HCT116 (cell line): Measurements from ENCODE around the gene MSL3. TPM values are rescaled to one million over a fixed set of nuclear protein-coding genes. Genes with fewer than 3 reads are reported as not detected.

ENCODE experiments used
- ATAC-seq: fragments of 200-7000 bp; cut with Tn5 transposase; 2 replicates; pipeline ENCODE4 v1.9.1; 2020; ENCODE audit warnings: mild to moderate bottlenecking, moderate library complexity
- Bru-seq: library from RNA; stranded (reverse); fragments of 400-500 nt; gene quantifications from one replicate; lab custom pipeline; 2021; lab: Mats Ljungman, UMichigan
- BruChase-seq, 2 experiments: library from RNA; stranded (reverse); fragments of 400-500 nt; gene quantifications; one replicate each; lab custom pipeline; 2021; lab: Mats Ljungman, UMichigan
- BruUV-seq: library from RNA; stranded (reverse); fragments of 400-500 nt; replicated peaks from 2 replicates; lab custom pipeline; 2021; lab: Mats Ljungman, UMichigan
- CTCF ChIA-PET: fragments of 300-600 bp; sonication (Branson Sonifier 250); formaldehyde crosslinking; loops from one replicate; lab custom pipeline; 2021; ENCODE audit warnings: antibody characterized with exemption; lab: Charles Lee
- POLR2A ChIA-PET: fragments of 300-600, 350-600 bp; sonication (Branson Sonifier 250); formaldehyde crosslinking; loops from one replicate; lab custom pipeline; 2021; ENCODE audit warnings: antibody characterized with exemption; lab: Charles Lee
- RAD21 ChIA-PET, 2 experiments: fragments of 300-600 bp; sonication (Branson Sonifier 250); formaldehyde crosslinking; loops; one replicate each; lab custom pipeline; 2023; ENCODE audit warnings: low total read pairs in 2 of 2; ENCODE audit not compliant: uncharacterized antibody in 2 of 2, unreplicated experiment in 2 of 2, low non-redundant PET in 1 of 2; lab: Charles Lee
- DNase-seq: peaks from one replicate; pipeline ENCODE4 v3.0.0-alpha.2; 2010; ENCODE audit warnings: low read depth, low spot score
- H2AFZ ChIP-seq: fragments of 200-600 bp; shearing (Covaris generic), sonication (generic); 2 replicates; pipeline ENCODE4 v1.6.1; 2017; ENCODE audit warnings: low read depth, mixed run types, mixed read lengths, antibody characterized with exemption, low read length; ENCODE audit not compliant: poor library complexity, severe bottlenecking
- H3K27ac ChIP-seq: 2 replicates; pipeline ENCODE4 v1.5.1; 2012; ENCODE audit warnings: low read depth, low read length
- H3K27me3 ChIP-seq: fragments of 200-600 bp; sonication (generic); 2 replicates; pipeline ENCODE4 v1.6.1; 2016; ENCODE audit warnings: mixed run types, low read length, mixed read lengths; ENCODE audit not compliant: insufficient read depth
- H3K36me3 ChIP-seq, 2 experiments: fragments of 200-500 bp in 1 of 2; fragments of 200-600 bp in 1 of 2; sonication (Bioruptor generic) in 1 of 2; sonication (generic) in 1 of 2; 2 replicates each; pipeline versions ENCODE4 v1.5.1 to v1.6.1; 2014 to 2016; ENCODE audit warnings: low read length in 2 of 2, inconsistent platforms in 1 of 2, mixed read lengths in 1 of 2, mixed run types in 1 of 2; ENCODE audit not compliant: insufficient read depth in 2 of 2, control insufficient read depth in 1 of 2
- H3K4me1 ChIP-seq, 2 experiments: fragments of 200-600 bp in 1 of 2; sonication (generic) in 1 of 2; 2 replicates each; pipeline versions ENCODE4 v1.5.1 to v1.6.1; 2012 to 2017; ENCODE audit warnings: low read length in 2 of 2, inconsistent platforms in 1 of 2, mild to moderate bottlenecking in 1 of 2, mixed read lengths in 1 of 2, mixed run types in 1 of 2, moderate library complexity in 1 of 2; ENCODE audit not compliant: insufficient read depth in 2 of 2, control insufficient read depth in 1 of 2
- H3K4me2 ChIP-seq: fragments of 200-600 bp; sonication (generic); 2 replicates; pipeline ENCODE4 v1.6.1; 2017; ENCODE audit warnings: mixed run types, low read length, mixed read lengths
- H3K4me3 ChIP-seq, 2 experiments: fragments of 200-600 bp in 1 of 2; sonication (generic) in 1 of 2; replicated peaks in 1 of 2; 2 replicates each; pipeline ENCODE4 v1.5.1; 2011 to 2016; ENCODE audit warnings: low read length in 2 of 2, control low read depth in 1 of 2, low read depth in 1 of 2, mild to moderate bottlenecking in 1 of 2, mixed read lengths in 1 of 2, mixed run types in 1 of 2
- H3K79me2 ChIP-seq: fragments of 200-600 bp; sonication (generic); 2 replicates; pipeline ENCODE4 v1.6.1; 2017; ENCODE audit warnings: mild to moderate bottlenecking, mixed run types, low read length, moderate library complexity, mixed read lengths; ENCODE audit not compliant: insufficient read depth
- H3K9ac ChIP-seq: fragments of 200-600 bp; sonication (generic); 2 replicates; pipeline ENCODE4 v1.6.1; 2016; ENCODE audit warnings: low read length, mixed read lengths
- H3K9me2 ChIP-seq: fragments of 200-600 bp; sonication (generic), shearing (Covaris generic); 2 replicates; pipeline ENCODE4 v1.6.1; 2017; ENCODE audit warnings: mixed run types, mild to moderate bottlenecking, moderate library complexity; ENCODE audit not compliant: insufficient read depth
- H3K9me3 ChIP-seq, 2 experiments: fragments of 200-500 bp in 1 of 2; fragments of 200-600 bp in 1 of 2; sonication (Bioruptor generic) in 1 of 2; sonication (generic) in 1 of 2; 2 replicates each; pipeline ENCODE4 v1.6.1; 2014 to 2017; ENCODE audit warnings: low read length in 2 of 2, mixed read lengths in 2 of 2, inconsistent platforms in 1 of 2, low read depth in 1 of 2, mild to moderate bottlenecking in 1 of 2, mixed run types in 1 of 2, moderate library complexity in 1 of 2; ENCODE audit not compliant: control insufficient read depth in 1 of 2, insufficient read depth in 1 of 2
- H4K20me1 ChIP-seq: fragments of 200-600 bp; sonication (generic), shearing (Covaris generic); 2 replicates; pipeline ENCODE4 v1.6.1; 2017; ENCODE audit warnings: mixed run types, mild to moderate bottlenecking, moderate library complexity; ENCODE audit not compliant: insufficient read depth
- MAX ChIP-seq: IDR thresholded peaks from 2 replicates; pipeline ENCODE4 v1.6.1; 2012
- RAD21 ChIP-seq: IDR thresholded peaks from 2 replicates; pipeline ENCODE4 v1.6.1; 2012; ENCODE audit warnings: low read depth, mild to moderate bottlenecking
- REST ChIP-seq: IDR thresholded peaks from 2 replicates; pipeline ENCODE4 v1.6.1; 2012; ENCODE audit warnings: low read depth
- SIN3A ChIP-seq: IDR thresholded peaks from 2 replicates; pipeline ENCODE4 v1.6.1; 2012; ENCODE audit warnings: low read depth
- TCF7L2 ChIP-seq: IDR thresholded peaks from 2 replicates; pipeline ENCODE4 v1.7.0; 2011; ENCODE audit warnings: borderline replicate concordance, inconsistent platforms; ENCODE audit not compliant: insufficient read depth, insufficient read length; ENCODE audit errors: extremely low read depth
- ZBTB33 ChIP-seq: IDR thresholded peaks from 2 replicates; pipeline ENCODE4 v1.6.1; 2011; ENCODE audit warnings: mild to moderate bottlenecking, low read length, moderate library complexity; ENCODE audit not compliant: insufficient replicate concordance; ENCODE audit errors: extremely low read depth
- intact Hi-C: fragments of 100-400 bp; cut with micrococcal nuclease; formaldehyde crosslinking; loops from 2 replicates; pipeline ENCODE4 v1.10.0; 2022
- long read RNA-seq: library from polyadenylated mRNA; unstranded; transcript quantifications from one replicate; pipeline ENCODE4 v2.0.0, GENCODE V29; 2021; ENCODE audit not compliant: unreplicated experiment
- polyA plus RNA-seq: library from polyadenylated mRNA; unstranded; fragments of >200 nt; gene quantifications from 2 replicates; pipeline ENCODE4 v1.2.1, GENCODE V29; 2012; ENCODE audit warnings: missing spikeins
- total RNA-seq: library from RNA; stranded (reverse); gene quantifications from one replicate; pipeline ENCODE4 v1.2.1, GENCODE V29; 2021; ENCODE audit not compliant: unreplicated experiment

MSL3 gene
- total RNA-seq (12.0 TPM), Bru-seq, nascent RNA (percentile 50 among the genes with signal in this experiment), BruChase-seq, experiment 1, labeled RNA remaining after a 6-hour chase (percentile 65 among the genes with signal in this experiment), BruChase-seq, experiment 2, labeled RNA remaining after a 2-hour chase (percentile 60 among the genes with signal in this experiment)
- polyA plus RNA-seq = 4.4 and 5.7 TPM in 2 replicates
- long read RNA-seq, partial matches to known transcripts = 6 of 16 reads
- long read RNA-seq, other reads (novel, unspliced or antisense) = 4 of 16 reads

- Histone ChIP-seq H4K20me1 (no peaks in the 10 kb centered on the region), H3K9me2 (no peaks in the 10 kb centered on the region), H3K9ac (peak within 1 kb of the TSS; percentile 74), H3K27ac (peak within 1 kb of the TSS; percentile 44), H3K36me3 (no peaks in the 10 kb centered on the region), H3K4me1 (peaks cover 0 to 4% of the 10 kb centered on the region in 2 experiments; a peak in 1 of 4 replicates), H3K4me3 (peak within 1 kb of the TSS; percentile 74 to 76), H3K79me2 (no peaks in the 10 kb centered on the region), H3K4me2 (peak within 1 kb of the TSS; percentile 84), H3K27me3 (0 out of 2 replicates have a peak, but pooled peaks cover 2% of the 10 kb centered on the region), H3K9me3 (no peaks in the 10 kb centered on the region), H2AFZ (no peak within 1 kb of the TSS)
- intact Hi-C loops = no loop called here
- DNase-seq (no peak), ATAC-seq (peak; percentile 69)
- RAD21 ChIA-PET = no interaction called here
- POLR2A ChIA-PET = no interaction called here
- CTCF ChIA-PET = interaction anchor here (0.6 to 2.0 kb wide), 5 partner anchors 10 to 1033 kb away, joined by 3 to 7 read pairs (median 5); partner anchors contain the start of gene PRPS2
- BruUV-seq = no TSS peak
- no peak for TF ChIP-seq ZBTB33
- no peak for TF ChIP-seq RAD21
- no peak for TF ChIP-seq REST
- TF ChIP-seq SIN3A = 0 out of 2 replicates have a peak, but pooled peaks have one; percentile 12
- peak; percentile 11; the same call in 1 of the 2 replicates for TF ChIP-seq MAX
- TF ChIP-seq TCF7L2 = no peak
Measured at GRCh38 chrX:11757719-11758399, at the start of gene MSL3. MSL3 (plus strand) TSS chrX:11758237; CDS start chrX:11758264, 27 bp downstream.
